GM03348 (cell line): ENCODE data around the gene REG1A.

ENCODE experiments used
- DNase-seq: peaks from one replicate; pipeline ENCODE4 v3.0.0; 2012; ENCODE audit warnings: low spot score

Gene REG1A

DNA sequence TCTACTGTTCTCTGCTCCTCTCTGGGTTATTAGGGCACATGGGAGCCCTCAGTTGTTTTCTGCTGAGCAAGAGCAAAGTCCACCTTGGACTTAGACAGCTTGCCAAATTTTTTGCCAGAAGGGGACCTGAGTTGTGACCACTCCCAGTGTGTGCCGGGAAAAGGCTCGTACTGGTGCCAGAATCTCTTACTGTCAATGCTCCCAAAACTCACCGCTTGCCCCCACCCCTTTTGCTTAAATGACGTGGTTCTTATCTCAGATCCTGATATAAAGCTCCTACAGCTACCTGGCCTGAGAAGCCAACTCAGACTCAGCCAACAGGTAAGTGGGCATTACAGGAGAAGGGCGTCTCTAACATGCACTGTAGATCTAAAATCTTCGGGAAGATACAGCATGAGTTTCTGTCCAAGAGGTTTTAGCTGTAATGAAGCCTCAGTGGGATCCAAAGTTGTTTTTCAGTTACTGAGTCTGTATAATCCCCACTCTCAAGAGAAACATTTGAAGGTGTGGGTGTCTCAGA lies at the start of gene REG1A:
REG1A (plus strand) TSS at position 295 of the 520 bp plus-strand sequence. CDS start 374 bp downstream, outside the sequence.
- DNase-seq, result no peak

- DNase-seq, result no peak
Measured at GRCh38 chr2:79071078-79071477, 49.2 kb upstream of the REG1A start.

- DNase-seq, result no peak
Measured at GRCh38 chr2:79082987-79083386, 37.3 kb upstream of the REG1A start.

GRCh38 chr2:79083597-79084251 lies 36.6 kb upstream of the REG1A start:
- DNase-seq, result no peak

- no peak for DNase-seq
Measured at GRCh38 chr2:79084495-79085135, 35.7 kb upstream of the REG1A start.

DNA sequence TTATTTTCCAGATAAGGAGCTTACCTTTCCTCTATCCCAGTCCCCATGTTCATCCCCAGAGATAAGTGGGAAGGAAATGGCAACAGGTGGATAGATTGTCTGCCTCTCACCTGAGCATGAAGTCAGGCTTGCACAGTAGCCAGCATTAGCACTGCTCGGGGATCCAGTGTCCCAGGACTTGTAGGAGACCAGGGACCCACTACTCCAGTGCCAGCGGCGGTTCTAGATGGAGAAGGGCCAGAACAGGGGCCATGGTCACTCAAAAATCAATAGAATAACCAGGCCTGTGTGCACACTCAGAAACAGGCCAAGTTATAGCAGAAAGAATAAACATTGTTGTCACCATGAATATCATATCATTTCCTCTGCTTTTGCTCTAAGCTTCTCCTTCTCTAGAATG lies 34.9 kb upstream of the REG1A start:
- DNase-seq, result no peak

DNA sequence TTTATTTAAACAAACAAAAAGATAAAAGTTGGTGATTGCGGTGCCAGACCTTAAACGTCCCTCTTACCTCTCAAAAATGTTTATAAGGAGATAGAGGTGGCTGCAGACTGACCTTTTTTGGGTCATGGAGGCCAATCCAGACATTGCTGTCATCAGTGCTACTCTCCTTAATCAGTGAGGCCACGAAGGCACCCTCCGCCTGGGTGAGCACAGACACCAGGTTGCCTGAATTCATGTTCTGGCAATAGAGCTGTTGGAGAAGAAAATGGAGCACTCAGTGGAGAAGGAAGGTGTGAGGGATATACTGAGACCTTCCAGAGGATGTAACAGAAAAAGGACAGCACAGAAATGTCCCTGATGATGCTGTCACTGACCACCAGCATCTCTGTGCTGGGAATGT lies 34.0 kb upstream of the REG1A start:
- no peak for DNase-seq

GRCh38 chr2:79087785-79088364 lies 32.4 kb upstream of the REG1A start, which contains the start of gene REG1B:
REG1B (minus strand) TSS chr2:79087993; CDS start chr2:79087612, 381 bp downstream.
- DNase-seq, result no peak

DNA sequence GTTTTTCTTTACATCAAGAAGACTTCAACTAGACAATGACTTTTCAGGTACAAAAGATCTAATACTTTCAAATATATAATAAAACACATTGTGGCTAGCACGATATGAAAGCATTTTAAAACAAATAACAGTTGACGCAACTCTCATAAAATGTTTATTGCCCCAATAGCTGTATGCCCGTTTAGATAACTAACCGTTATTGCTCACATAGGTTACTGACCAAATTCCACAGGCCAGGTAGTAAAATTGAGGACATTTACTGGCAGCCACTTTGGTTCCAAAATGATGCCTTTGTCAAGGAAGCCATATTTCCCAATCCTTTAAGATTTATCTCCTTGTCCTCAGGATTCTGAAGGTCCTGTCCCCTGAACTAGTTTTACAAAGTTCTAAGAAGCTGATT lies 29.6 kb upstream of the REG1A start:
- no peak for DNase-seq

DNA sequence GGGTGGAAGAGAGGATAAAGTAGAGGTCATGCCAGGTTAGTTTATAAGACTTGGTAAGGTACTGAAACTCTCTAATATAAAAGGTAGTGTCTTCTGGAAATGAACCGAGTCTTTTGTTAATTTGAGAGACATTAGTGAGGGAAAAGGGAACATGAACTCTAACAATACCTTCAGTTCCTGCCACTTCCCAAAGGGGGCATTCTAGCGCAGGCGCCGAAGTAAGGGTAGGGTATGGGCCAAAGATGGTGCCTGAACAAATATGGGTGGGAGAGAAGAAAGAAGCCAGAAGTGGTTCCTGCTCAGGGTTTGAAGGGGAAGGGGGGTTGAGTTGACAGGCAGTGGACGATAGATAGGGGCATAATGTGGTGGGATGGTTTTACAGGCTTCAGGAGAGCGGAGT lies 22.4 kb upstream of the REG1A start:
- DNase-seq, result no peak

GRCh38 chr2:79099140-79099686 lies 21.1 kb upstream of the REG1A start:
- DNase-seq, result no peak

GRCh38 chr2:79100285-79100684 lies 20.0 kb upstream of the REG1A start:
- DNase-seq, result no peak

- DNase-seq, result no peak
Measured at GRCh38 chr2:79101024-79101423, 19.3 kb upstream of the REG1A start.

GRCh38 chr2:79103214-79103613 lies 17.1 kb upstream of the REG1A start:
- DNase-seq, result no peak

- no peak for DNase-seq
Measured at GRCh38 chr2:79105259-79105658, 15.0 kb upstream of the REG1A start.

DNA sequence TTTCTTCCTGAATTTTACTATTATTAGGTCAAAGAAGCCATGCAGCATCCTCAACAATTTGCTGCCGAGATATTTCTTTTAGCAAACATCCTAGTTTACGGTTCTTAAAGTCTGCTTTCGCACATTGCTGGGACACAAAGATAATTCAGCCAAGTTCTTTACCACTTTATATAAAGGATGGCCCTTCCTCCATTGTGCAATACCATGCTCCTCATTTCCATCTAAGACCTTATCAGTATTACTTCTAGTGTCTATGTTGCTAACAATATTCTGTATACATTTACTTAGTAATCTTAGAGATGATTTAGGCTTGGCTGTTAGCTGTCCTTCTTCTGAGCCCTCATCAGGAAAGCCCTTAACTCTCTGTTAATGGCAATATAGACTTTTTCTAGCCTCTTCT lies 8.0 kb upstream of the REG1A start:
- no peak for DNase-seq

DNA sequence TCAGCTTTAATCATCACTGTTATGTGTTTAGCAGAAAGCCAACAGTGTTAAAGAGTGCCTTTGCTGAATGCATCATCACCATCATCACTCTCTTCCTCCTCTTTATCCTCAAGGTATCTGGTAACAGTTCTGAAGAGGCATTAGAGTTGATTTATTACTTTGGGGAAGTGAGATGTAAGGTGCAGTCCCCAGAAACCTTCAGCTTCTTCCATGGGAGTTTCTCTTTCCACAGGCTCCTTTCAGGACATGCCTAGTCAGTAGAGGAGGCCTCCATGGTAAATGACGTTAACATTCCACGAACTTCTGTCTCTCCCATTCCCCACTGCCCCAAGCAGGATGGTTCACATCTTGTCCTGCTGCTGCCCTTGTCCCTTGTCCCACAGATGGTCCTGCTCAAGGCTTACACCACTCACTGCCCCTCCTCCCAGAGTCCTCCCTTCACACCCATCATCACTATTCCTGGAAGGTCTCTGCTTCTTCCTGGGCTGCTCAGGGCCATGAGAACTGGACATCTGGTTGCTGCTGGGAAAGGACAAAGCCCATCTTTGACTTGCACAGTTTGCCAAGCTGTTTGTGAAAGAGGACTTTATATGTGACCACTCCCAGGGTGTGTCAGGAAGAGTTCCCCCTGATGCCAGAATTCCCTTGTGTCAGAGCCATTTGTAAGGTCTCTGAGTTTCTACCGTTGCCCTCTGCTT lies 5.3 kb upstream of the REG1A start:
- no peak for DNase-seq

- DNase-seq, result no peak
Measured at GRCh38 chr2:79116997-79117928, 3.0 kb upstream of the REG1A start.

GRCh38 chr2:79122676-79123075 lies 2.4 kb downstream of the REG1A start:
- no peak for DNase-seq

DNA sequence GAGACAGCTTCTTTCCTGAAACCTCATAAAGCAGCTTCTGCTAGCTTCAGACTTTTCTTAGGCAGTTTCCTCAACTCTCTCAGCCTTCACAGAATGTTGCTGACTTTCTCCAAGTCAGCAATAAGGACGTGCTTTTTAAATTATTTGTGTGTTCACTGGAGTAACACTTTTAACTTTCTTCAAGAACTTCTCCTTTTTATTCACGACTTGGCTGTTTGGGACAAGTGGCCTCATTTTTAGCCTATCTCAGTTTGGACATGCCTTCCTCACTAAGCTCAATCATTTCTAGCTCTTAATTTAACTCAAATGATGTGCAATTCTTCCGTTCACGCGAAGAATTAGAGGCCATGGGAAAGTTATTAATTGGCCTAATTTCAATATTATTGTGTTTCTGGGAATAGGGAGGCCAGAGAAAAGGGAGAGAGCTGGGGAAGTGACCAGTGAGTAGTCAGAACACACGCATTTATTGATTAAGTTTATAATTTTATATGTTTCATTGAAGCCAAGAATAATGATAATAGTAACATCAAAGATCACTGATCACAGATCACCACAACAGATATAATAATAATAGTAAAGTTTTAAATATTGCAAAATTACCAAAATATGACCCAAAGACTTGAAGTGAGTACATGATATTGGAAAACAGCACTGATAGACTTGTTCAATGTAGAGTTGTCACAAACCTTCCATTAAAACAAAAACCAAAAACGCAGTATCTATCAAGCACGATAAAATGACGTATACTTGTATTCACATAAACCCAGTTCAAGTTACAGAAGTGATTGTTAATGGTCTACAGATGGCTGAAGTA lies 4.8 kb downstream of the REG1A start:
- DNase-seq, result no peak

DNA sequence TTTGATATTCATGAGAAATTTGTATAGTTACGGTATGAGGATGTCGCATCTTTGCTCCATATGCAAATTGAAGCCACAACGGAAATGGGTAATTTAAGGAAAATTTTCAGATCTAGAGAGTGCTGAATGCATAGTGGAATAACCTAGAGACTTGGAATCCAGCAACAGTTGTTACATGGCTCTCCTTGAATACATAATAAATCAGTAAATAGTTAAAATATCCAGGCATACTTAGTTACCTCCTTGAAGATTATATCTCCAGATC lies 5.4 kb downstream of the REG1A start:
- no peak for DNase-seq
